Smooth muscle cell (in vitro differentiated cells): ENCODE measurements around the gene CRYBB1. TPM values are rescaled to one million over a fixed set of nuclear protein-coding genes. Genes with fewer than 3 reads are reported as not detected.

ENCODE experiments used
- DNase-seq: peaks from one replicate; lab custom pipeline; 2025; ENCODE audit not compliant: unreplicated experiment; lab: John Stamatoyannopoulos, UW
- H2AFZ ChIP-seq: fragments of 200-600 bp; sonication (generic); 2 replicates; pipeline ENCODE4 v1.6.0; 2016; ENCODE audit warnings: antibody characterized with exemption, low read depth, mild to moderate bottlenecking
- H3F3A ChIP-seq: fragments of 200-600 bp; sonication (generic); 2 replicates; pipeline ENCODE4 v1.6.0; 2017; ENCODE audit warnings: antibody characterized with exemption, low read depth
- H3K27ac ChIP-seq: fragments of 200-600 bp; sonication (generic); 2 replicates; pipeline ENCODE4 v1.5.1; 2016; ENCODE audit warnings: low read depth, mild to moderate bottlenecking
- H3K27me3 ChIP-seq: fragments of 200-600 bp; sonication (generic); 2 replicates; pipeline ENCODE4 v1.6.1; 2016; ENCODE audit warnings: low read depth, mild to moderate bottlenecking
- H3K36me3 ChIP-seq: fragments of 200-600 bp; sonication (generic); 2 replicates; pipeline ENCODE4 v1.5.1; 2016; ENCODE audit warnings: low read depth
- H3K4me1 ChIP-seq: fragments of 200-600 bp; sonication (generic); 2 replicates; pipeline ENCODE4 v1.5.1; 2016; ENCODE audit warnings: low read depth
- H3K4me2 ChIP-seq: fragments of 200-600 bp; sonication (generic); 2 replicates; pipeline ENCODE4 v1.6.0; 2016; ENCODE audit warnings: mild to moderate bottlenecking
- H3K4me3 ChIP-seq: fragments of 200-600 bp; sonication (generic); 2 replicates; pipeline ENCODE4 v1.5.1; 2016; ENCODE audit warnings: mild to moderate bottlenecking
- H3K79me2 ChIP-seq: fragments of 200-600 bp; sonication (generic); 2 replicates; pipeline ENCODE4 v1.6.0; 2016; ENCODE audit warnings: low read depth, mild to moderate bottlenecking
- H3K9ac ChIP-seq: fragments of 200-600 bp; sonication (generic); 2 replicates; pipeline ENCODE4 v1.6.0; 2016; ENCODE audit warnings: low read depth
- H3K9me3 ChIP-seq: fragments of 200-600 bp; sonication (generic); replicated peaks from 2 replicates; pipeline ENCODE4 v1.5.1; 2016; ENCODE audit warnings: low read depth
- H4K20me1 ChIP-seq: fragments of 200-600 bp; sonication (generic); 2 replicates; pipeline ENCODE4 v1.6.0; 2016; ENCODE audit warnings: low read depth
- CTCF ChIP-seq: fragments of 200-600 bp; sonication (generic); IDR thresholded peaks from 2 replicates; pipeline ENCODE4 v1.5.1; 2017; ENCODE audit warnings: borderline replicate concordance, mild to moderate bottlenecking, antibody characterized with exemption; ENCODE audit not compliant: insufficient read depth, poor library complexity, severe bottlenecking
- WGBS: methylation state at CpG from one replicate; pipeline ENCODE4 v1.1.7; 2016; ENCODE audit warnings: low lambda C conversion rate; 5-methylcytosine and 5-hydroxymethylcytosine counted together
- polyA plus RNA-seq: library from polyadenylated mRNA; unstranded; fragments of >200 nt; fragmentation: Nextera tagmentation; extraction: Ambion mirVana; gene quantifications from 2 replicates; pipeline ENCODE4 v1.2.1, GENCODE V29; 2016
- total RNA-seq: library from RNA; depleted of rRNA; stranded (reverse); fragments of >200 nt; gene quantifications from 2 replicates; pipeline ENCODE4 v1.2.3, GENCODE V29; 2014

Gene CRYBB1
- total and polyA plus RNA-seq, 2 experiments from 2014 or later, result not detected

GRCh38 chr22:26642465-26643417 lies 24.9 kb upstream of the CRYBB1 start:
- DNase-seq, result no peak
- whole genome bisulfite sequencing, result 32% methylated on average over 8 of the region's 8 CpGs
- H3K4me1 ChIP-seq, result peaks cover 43% of the 10 kb centered on the region
- H3K9me3 ChIP-seq, result no peaks in the 10 kb centered on the region
- H3K27me3 ChIP-seq, result no peaks in the 10 kb centered on the region
- H2AFZ ChIP-seq, result peak overlapping the region; percentile 39
- peaks cover 8% of the 10 kb centered on the region for H3F3A ChIP-seq
- TF ChIP-seq CTCF, result no peak
- H3K4me3 ChIP-seq, result no peak overlapping the region
- no peak overlapping the region for H3K27ac ChIP-seq
- no peak overlapping the region for H3K9ac ChIP-seq
- H3K4me2 ChIP-seq, result no peak overlapping the region
- no peaks in the 10 kb centered on the region for H4K20me1 ChIP-seq
- no peaks in the 10 kb centered on the region for H3K36me3 ChIP-seq
- no peaks in the 10 kb centered on the region for H3K79me2 ChIP-seq

- no peak for TF ChIP-seq CTCF
Measured at GRCh38 chr22:26636296-26636695, 18.5 kb upstream of the CRYBB1 start.

GRCh38 chr22:26635117-26635516 lies 17.3 kb upstream of the CRYBB1 start:
- H3K4me3 ChIP-seq, result no peak overlapping the region
- H3K36me3 ChIP-seq, result no peaks in the 10 kb centered on the region
- H3K27me3 ChIP-seq, result no peaks in the 10 kb centered on the region
- H3K4me2 ChIP-seq, result no peak overlapping the region
- no peak for DNase-seq
- no peak for TF ChIP-seq CTCF
- no peaks in the 10 kb centered on the region for H3K79me2 ChIP-seq
- H4K20me1 ChIP-seq, result no peaks in the 10 kb centered on the region
- WGBS, result 88% methylated on average over 2 of the region's 2 CpGs
- no peaks in the 10 kb centered on the region for H3F3A ChIP-seq
- H2AFZ ChIP-seq, result no peak overlapping the region
- H3K27ac ChIP-seq, result no peak overlapping the region
- no peaks in the 10 kb centered on the region for H3K9me3 ChIP-seq
- H3K9ac ChIP-seq, result no peak overlapping the region
- H3K4me1 ChIP-seq, result peaks cover 5% of the 10 kb centered on the region

More at GRCh38 chr22:26636296-26636695, 18.5 kb upstream of the CRYBB1 start:
- no peak overlapping the region for H3K27ac ChIP-seq
- H3K4me1 ChIP-seq, result peaks cover 5% of the 10 kb centered on the region
- H3K27me3 ChIP-seq, result no peaks in the 10 kb centered on the region
- no peaks in the 10 kb centered on the region for H3K9me3 ChIP-seq
- WGBS, result 56% methylated on average over 1 of the region's 1 CpG
- no peak for DNase-seq
- H3K4me2 ChIP-seq, result no peak overlapping the region
- H3F3A ChIP-seq, result no peaks in the 10 kb centered on the region
- H3K4me3 ChIP-seq, result no peak overlapping the region
- no peaks in the 10 kb centered on the region for H3K79me2 ChIP-seq
- no peak overlapping the region for H2AFZ ChIP-seq
- H4K20me1 ChIP-seq, result no peaks in the 10 kb centered on the region
- H3K36me3 ChIP-seq, result no peaks in the 10 kb centered on the region
- H3K9ac ChIP-seq, result no peak overlapping the region
